Measurements from ENCODE around the gene FEN1.

Gene FEN1

GRCh38 chr11:61745781-61746441, 46.8 kb upstream of the FEN1 start:
- TF ChIP-seq REST (IDR thresholded peaks at IDR 0.05; ENCODE audit: low read depth) (no peak), TCF12 (IDR thresholded peaks at IDR 0.05; ENCODE audit: low read depth) (no peak), CEBPB (IDR thresholded peaks at IDR 0.05) (no peak), USF1 (IDR thresholded peaks at IDR 0.05) (no peak), EP300 (IDR thresholded peaks at IDR 0.05; ENCODE audit: borderline replicate concordance) (no peak), CREB1 (IDR thresholded peaks at IDR 0.05; ENCODE audit: low read depth) (no peak), NFIC (IDR thresholded peaks at IDR 0.05) (no peak), MAX (IDR thresholded peaks at IDR 0.05) (no peak), ZBTB7A (IDR thresholded peaks at IDR 0.05; ENCODE audit: low read depth) (no peak), RAD21 (IDR thresholded peaks at IDR 0.05; ENCODE audit: low read depth) (no peak), FOXM1 (IDR thresholded peaks at IDR 0.05; ENCODE audit: borderline replicate concordance, low read depth) (no peak)

- TF ChIP-seq ZBTB7A (IDR thresholded peaks at IDR 0.05; ENCODE audit: low read depth) (0 out of 2 replicates have a peak, but pooled peaks have one; percentile 13), RAD21 (IDR thresholded peaks at IDR 0.05; ENCODE audit: low read depth) (no peak)
These were observed 46.1 kb upstream of the FEN1 start for GRCh38 chr11:61746442-61747191.

GRCh38 chr11:61747192-61747966, 45.3 kb upstream of the FEN1 start:
- no peak for TF ChIP-seq EGR1 (IDR thresholded peaks at IDR 0.05)
- no peak for TF ChIP-seq EP300 (IDR thresholded peaks at IDR 0.05; ENCODE audit: borderline replicate concordance)
- TF ChIP-seq TCF12 (IDR thresholded peaks at IDR 0.05; ENCODE audit: low read depth), result 0 out of 2 replicates have a peak, but pooled peaks have one; percentile 19
- no peak for TF ChIP-seq TAF1 (IDR thresholded peaks at IDR 0.05; ENCODE audit: low read depth)
- TF ChIP-seq USF1 (IDR thresholded peaks at IDR 0.05), result no peak
- TF ChIP-seq RAD21 (IDR thresholded peaks at IDR 0.05; ENCODE audit: low read depth), result peak; percentile 82
- TF ChIP-seq CREB1 (IDR thresholded peaks at IDR 0.05; ENCODE audit: low read depth), result no peak
- no peak for TF ChIP-seq CEBPB (IDR thresholded peaks at IDR 0.05)
- 0 out of 2 replicates have a peak, but pooled peaks have one; percentile 15 for TF ChIP-seq ZBTB7A (IDR thresholded peaks at IDR 0.05; ENCODE audit: low read depth)
- TF ChIP-seq YY1 (IDR thresholded peaks at IDR 0.05; ENCODE audit: low read depth), result 0 out of 2 replicates have a peak, but pooled peaks have one; percentile 34
- TF ChIP-seq FOXM1 (IDR thresholded peaks at IDR 0.05; ENCODE audit: borderline replicate concordance, low read depth), result no peak
- TF ChIP-seq MAX (IDR thresholded peaks at IDR 0.05), result peak; percentile 28; the same call in 1 of the 2 replicates

GRCh38 chr11:61747967-61748285, 44.8 kb upstream of the FEN1 start:
- no peak for TF ChIP-seq CREB1 (IDR thresholded peaks at IDR 0.05; ENCODE audit: low read depth)
- TF ChIP-seq EGR1 (IDR thresholded peaks at IDR 0.05), result no peak
- TF ChIP-seq ZBTB7A (IDR thresholded peaks at IDR 0.05; ENCODE audit: low read depth), result no peak
- TF ChIP-seq MAX (IDR thresholded peaks at IDR 0.05), result no peak
- no peak for TF ChIP-seq RAD21 (IDR thresholded peaks at IDR 0.05; ENCODE audit: low read depth)
- TF ChIP-seq REST (IDR thresholded peaks at IDR 0.05; ENCODE audit: low read depth), result no peak
- TF ChIP-seq TAF1 (IDR thresholded peaks at IDR 0.05; ENCODE audit: low read depth), result no peak
- TF ChIP-seq FOXM1 (IDR thresholded peaks at IDR 0.05; ENCODE audit: borderline replicate concordance, low read depth), result no peak
- TF ChIP-seq EP300 (IDR thresholded peaks at IDR 0.05; ENCODE audit: borderline replicate concordance), result no peak
- TF ChIP-seq TEAD4 (IDR thresholded peaks at IDR 0.05), result no peak
- TF ChIP-seq CEBPB (IDR thresholded peaks at IDR 0.05), result no peak
- TF ChIP-seq TCF12 (IDR thresholded peaks at IDR 0.05; ENCODE audit: low read depth), result no peak
- no peak for TF ChIP-seq USF1 (IDR thresholded peaks at IDR 0.05)
- no peak for TF ChIP-seq NFIC (IDR thresholded peaks at IDR 0.05)
- no peak for TF ChIP-seq YY1 (IDR thresholded peaks at IDR 0.05; ENCODE audit: low read depth)
